NCI-H526 (cell line): ENCODE measurements around the gene THOC3.
"Not testable (repeated sequence)": the region's sequence is repeated elsewhere in the genome, so short reads cannot be mapped to it uniquely, and the experiment has no call there.

Source experiments
- DNase-seq, 2 experiments: peaks; one replicate each; lab custom pipeline; 2025; lab: John Stamatoyannopoulos, UW

The THOC3 gene

DNA sequence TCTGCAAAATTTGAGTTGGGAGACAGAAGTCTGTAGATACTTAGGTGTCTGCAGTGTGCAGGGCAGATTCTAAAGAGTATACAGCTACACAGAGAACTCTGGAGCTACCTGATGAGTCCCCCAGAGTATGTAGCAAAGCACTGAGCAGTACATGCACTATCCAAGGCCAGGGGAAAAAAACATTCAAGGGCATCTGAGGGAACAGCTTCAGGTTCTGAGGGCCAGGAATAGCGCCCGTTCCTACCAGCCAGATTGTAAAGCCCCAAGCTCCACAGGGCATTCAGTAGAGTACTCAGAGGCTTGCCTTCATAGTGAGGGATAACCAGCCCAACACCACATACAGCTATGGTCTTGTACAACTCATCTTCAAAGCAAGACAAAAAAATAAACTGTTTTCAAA lies 27.5 kb downstream of the THOC3 start:
- not testable (repeated sequence) for DNase-seq

DNA sequence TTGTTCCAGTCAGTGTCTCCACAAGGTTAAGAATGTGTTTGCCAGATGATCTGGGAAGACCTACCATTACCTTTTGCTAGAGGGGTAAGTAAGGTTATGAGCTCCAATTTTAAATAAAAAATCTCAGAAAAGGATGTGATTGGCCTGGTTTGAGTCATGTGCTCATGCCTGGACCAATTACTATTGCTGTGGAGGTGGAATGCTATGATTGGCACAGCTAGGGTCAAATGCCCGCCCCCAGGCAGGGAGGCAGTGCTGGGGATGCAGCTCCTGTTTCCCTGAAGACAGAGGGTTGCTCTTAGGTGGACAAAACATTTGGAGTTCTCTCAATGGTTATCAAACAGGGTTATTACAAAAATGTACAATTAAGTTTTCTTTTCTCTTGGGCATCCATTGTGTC lies 29.6 kb downstream of the THOC3 start:
- not testable (repeated sequence) for DNase-seq

DNA sequence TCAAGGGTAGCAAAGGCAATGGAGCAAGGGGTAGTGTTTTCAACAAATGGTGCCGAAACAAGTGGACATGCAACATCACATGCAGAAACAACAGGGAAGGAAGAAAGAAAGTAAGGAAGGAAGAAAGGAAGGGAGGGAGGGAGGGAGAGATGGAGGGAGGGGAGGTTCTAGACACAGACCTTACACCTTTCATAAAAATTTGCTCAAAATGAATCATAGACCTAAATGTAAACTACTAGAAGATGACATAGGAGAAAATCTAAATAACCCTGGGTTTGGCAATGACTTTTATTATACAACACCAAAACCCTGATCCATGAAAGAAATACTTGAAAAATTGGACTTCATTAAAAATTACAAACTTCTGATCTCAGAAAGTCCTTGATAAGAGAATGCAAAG lies 39.4 kb downstream of the THOC3 start:
- not testable (repeated sequence) for DNase-seq

DNA sequence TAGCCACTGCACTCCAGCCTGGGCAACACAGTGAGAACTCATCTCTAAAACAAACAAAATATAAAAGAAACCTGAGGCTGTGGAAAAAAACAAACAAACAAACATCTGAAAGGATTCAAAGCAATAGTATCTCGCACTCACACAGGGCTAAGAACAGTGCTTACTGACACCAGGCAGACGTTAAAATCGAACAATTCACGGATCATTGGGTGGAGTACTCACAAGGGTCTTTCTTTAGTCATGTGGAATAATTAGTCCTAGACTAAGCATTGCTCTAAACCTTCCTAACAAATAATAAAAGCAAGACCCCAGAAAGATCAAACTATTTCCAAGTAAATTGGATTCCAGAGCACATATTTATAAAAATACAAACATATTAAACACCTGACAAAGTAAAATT lies 43.0 kb downstream of the THOC3 start:
- not testable (repeated sequence) for DNase-seq

DNA sequence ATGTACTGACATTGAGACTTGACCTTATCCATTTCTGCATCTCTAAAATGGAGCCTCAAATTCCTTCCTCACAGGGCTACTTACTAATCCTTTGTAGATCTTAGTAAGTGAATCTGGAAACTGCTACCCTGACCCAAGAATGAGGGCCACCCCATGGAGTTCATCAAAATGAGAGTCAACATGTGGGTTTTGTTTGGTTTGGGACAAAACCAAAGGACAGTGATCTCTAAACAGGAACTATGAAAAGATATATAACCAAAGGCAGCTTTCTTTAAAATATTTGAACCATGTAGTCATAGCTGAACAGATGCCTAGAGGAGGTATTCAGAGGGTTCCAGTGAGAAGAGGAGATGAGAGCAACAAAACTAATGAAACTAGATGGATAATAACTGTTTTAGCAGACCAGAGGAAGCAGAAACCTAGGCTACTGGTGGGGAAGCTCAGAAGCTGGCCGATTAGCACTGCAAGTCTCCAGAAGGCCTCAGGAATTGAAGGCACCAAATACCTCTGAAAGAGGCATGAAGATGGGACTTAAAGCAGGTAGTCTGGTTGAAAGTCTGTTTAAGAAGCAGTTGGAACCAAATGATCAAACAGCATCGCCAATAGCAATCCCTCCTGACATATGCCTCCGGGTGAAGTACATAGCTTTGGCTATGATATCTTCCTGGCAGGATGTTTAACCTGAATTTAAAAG lies 45.8 kb downstream of the THOC3 start:
- DNase-seq: no peak

- DNase-seq: no peak
These were observed 46.9 kb downstream of the THOC3 start for GRCh38 chr5:175921061-175921730.

- DNase-seq: no peak
These were observed 47.8 kb downstream of the THOC3 start for GRCh38 chr5:175920231-175920811.

GRCh38 chr5:175915066-175916037 lies 52.8 kb downstream of the THOC3 start:
- not testable (repeated sequence) for DNase-seq

- DNase-seq: not testable (repeated sequence)
These were observed 54.1 kb downstream of the THOC3 start for GRCh38 chr5:175913835-175914672.

- DNase-seq: not testable (repeated sequence)
These were observed 58.0 kb downstream of the THOC3 start for GRCh38 chr5:175910072-175910471.
